ENCODE measurements around the gene ZCCHC14. TPM values are rescaled to one million over a fixed set of nuclear protein-coding genes. Genes with fewer than 3 reads are reported as not detected.
A peak's percentile ranks its signal among the peaks of the same experiment; 100 is the strongest.

ZCCHC14 gene
- total and polyA plus RNA-seq, 2 of the 8 experiments (the other 6 are each of a cell fraction or from before 2014, with no cell fraction given) = 8.2 to 28.2 TPM

- H3K79me2 ChIP-seq (ENCODE audit: control insufficient read depth in 1 of 2, insufficient read depth in 2 of 2, low read length in 2 of 2) = no peaks in the 10 kb centered on the region; a peak in 1 of 4 replicates
- TF ChIP-seq CBX5 (IDR thresholded peaks at IDR 0.05; ENCODE audit: low read depth, low read length) = no peak
Observed at GRCh38 chr16:87360862-87361610, 131.8 kb downstream of the ZCCHC14 start.

More at GRCh38 chr16:87360862-87361610, 131.8 kb downstream of the ZCCHC14 start:
- Histone ChIP-seq H2AK5ac (ENCODE audit: low read depth, low read length) (no peak overlapping the region), H3K9me3 (ENCODE audit: insufficient read depth in 2 of 2, low read depth in 1 of 2, low read length in 1 of 2) (no peaks in the 10 kb centered on the region), H2AFZ (ENCODE audit: low read length) (no peak overlapping the region), H2BK12ac (ENCODE audit: low read depth, low read length) (no peak overlapping the region), H3K4me3 (ENCODE audit: extremely low read depth in 1 of 4, insufficient read depth in 2 of 4, low read depth in 3 of 4, low read length in 4 of 4) (no peak overlapping the region), H2BK5ac (ENCODE audit: low read depth, low read length) (no peak overlapping the region; the same call in 1 of the 2 replicates), H2BK120ac (replicated peaks; ENCODE audit: low read depth, low read length) (no peak overlapping the region), H3K18ac (ENCODE audit: extremely low read depth, low read length) (no peak overlapping the region), H3K9ac (replicated peaks in 1 of 4; ENCODE audit: extremely low read depth in 1 of 4, low read depth in 3 of 4, low read length in 3 of 4) (no peak overlapping the region), H3K27me3 (replicated peaks in 1 of 4; ENCODE audit: control insufficient read depth in 3 of 4, extremely low read depth in 1 of 4, insufficient read depth in 3 of 4, low read length in 3 of 4) (no peaks in the 10 kb centered on the region), H3K23me2 (ENCODE audit: low read depth, low read length) (no peaks in the 10 kb centered on the region), H4K5ac (ENCODE audit: insufficient read length, low read depth, low read length) (no peak overlapping the region), H2BK20ac (ENCODE audit: low read length) (no peak overlapping the region), H3K4ac (replicated peaks; ENCODE audit: insufficient read length, low read depth, low read length) (no peak overlapping the region), H2BK15ac (ENCODE audit: low read length) (no peak overlapping the region), H3K23ac (ENCODE audit: insufficient read length) (no peak overlapping the region), H3K4me2 (ENCODE audit: insufficient read depth in 1 of 2, low read depth in 2 of 2, low read length in 2 of 2) (no peak overlapping the region), H3K27ac (ENCODE audit: low read depth, low read length) (peak overlapping the region; percentile 66), H4K8ac (ENCODE audit: extremely low read depth, insufficient read depth, low read length) (no peak overlapping the region; the same call in 1 of the 2 replicates), H4K91ac (replicated peaks; ENCODE audit: insufficient read length, low read length) (no peak overlapping the region), H3K14ac (ENCODE audit: insufficient read length) (no peak overlapping the region), H3K79me1 (ENCODE audit: low read depth, low read length) (peaks cover 6% of the 10 kb centered on the region), H4K20me1 (replicated peaks in 1 of 2; ENCODE audit: control insufficient read depth in 1 of 2, insufficient read depth in 2 of 2, low read length in 2 of 2) (peaks cover 5 to 14% of the 10 kb centered on the region in 2 experiments), H3K56ac (replicated peaks; ENCODE audit: insufficient read length, low read depth, low read length) (no peak overlapping the region), H3K4me1 (replicated peaks in 1 of 4; ENCODE audit: control insufficient read depth in 3 of 4, insufficient read depth in 4 of 4, low read length in 3 of 4) (peaks cover 0 to 4% (median 0%) of the 10 kb centered on the region in 4 experiments; a peak in 2 of 7 replicates), H3K36me3 (ENCODE audit: control insufficient read depth in 2 of 4, insufficient read depth in 4 of 4, low read length in 3 of 4) (peaks cover 0 to 17% (median 9%) of the 10 kb centered on the region in 4 experiments; a peak in 5 of 8 replicates)
- 87% methylated on average over 16 of the region's 16 CpGs; no CpG with 5 or more reads in 1 of the 2 experiments for WGBS, 2 experiments (ENCODE audit: extremely low coverage in 1 of 2, insufficient coverage in 1 of 2, insufficient read length in 1 of 2, insufficient replicate concordance in 2 of 2, low coverage in 1 of 2, low lambda C conversion rate in 2 of 2, missing lambda C conversion rate in 1 of 2)
- ChIA-PET CTCF (ENCODE audit: partially characterized antibody) (interaction anchor here (0.6 to 1.5 kb wide), 2 partner anchors 14 to 34 kb away, joined by 3 read pairs; no protein-coding TSS in a partner anchor), POLR2A (ENCODE audit: partially characterized antibody) (interaction anchor here (0.8 kb wide), 1 partner anchor 39 kb away, joined by 3 read pairs; no protein-coding TSS in a partner anchor)
- FAIRE-seq (no peak), DNase-seq (ENCODE audit: low read depth in 1 of 2, low spot score in 2 of 2) (no peak)
